Panc1 (cell line): Measurements from ENCODE around the gene NPM1. TPM values are rescaled to one million over a fixed set of nuclear protein-coding genes. Genes with fewer than 3 reads are reported as not detected.

Experiments
- ATAC-seq: fragments of 200-7000 bp; cut with Tn5 transposase; 2 replicates; pipeline ENCODE4 v1.9.1; 2020; ENCODE audit warnings: mild to moderate bottlenecking, moderate library complexity
- BruUV-seq: library from RNA; stranded (reverse); fragments of 400-500 nt; replicated peaks from 2 replicates; lab custom pipeline; 2021; lab: Mats Ljungman, UMichigan
- CTCF ChIA-PET: fragments of 300-600 bp; sonication (Branson Sonifier 250); formaldehyde crosslinking; loops from one replicate; lab custom pipeline; 2022; ENCODE audit warnings: antibody characterized with exemption; lab: Charles Lee
- POLR2A ChIA-PET: fragments of 300-600 bp; sonication (Branson Sonifier 250); formaldehyde crosslinking; loops from one replicate; lab custom pipeline; 2022; ENCODE audit warnings: antibody characterized with exemption; lab: Charles Lee
- DNase-seq: peaks from one replicate; pipeline ENCODE4 v3.0.0-alpha.2; 2010; ENCODE audit warnings: low read depth, low spot score
- H3K27ac ChIP-seq: 2 replicates; pipeline ENCODE4 v1.5.1; 2011; ENCODE audit warnings: mild to moderate bottlenecking, low read length, inconsistent platforms
- H3K27me3 ChIP-seq: fragments of 200-500 bp; sonication (Bioruptor generic); 2 replicates; pipeline ENCODE4 v1.6.0; 2014; ENCODE audit warnings: low read length, inconsistent platforms; ENCODE audit not compliant: control insufficient read depth, insufficient read depth
- H3K36me3 ChIP-seq: fragments of 200-500 bp; sonication (Bioruptor generic); 2 replicates; pipeline ENCODE4 v1.5.1; 2014; ENCODE audit warnings: inconsistent platforms, mild to moderate bottlenecking, low read length, moderate library complexity; ENCODE audit not compliant: control insufficient read depth, insufficient read depth
- H3K4me1 ChIP-seq: 2 replicates; pipeline ENCODE4 v1.5.1; 2011; ENCODE audit warnings: inconsistent platforms, mild to moderate bottlenecking, low read length, moderate library complexity; ENCODE audit not compliant: control insufficient read depth, insufficient read depth
- H3K4me3 ChIP-seq, 2 experiments: 2 replicates each; pipeline ENCODE4 v1.5.1; 2011 to 2012; ENCODE audit warnings: low read depth in 2 of 2, low read length in 2 of 2, mild to moderate bottlenecking in 2 of 2, inconsistent platforms in 1 of 2, moderate library complexity in 1 of 2
- H3K9me3 ChIP-seq: fragments of 200-500 bp; sonication (Bioruptor generic); 2 replicates; pipeline ENCODE4 v1.5.1; 2014; ENCODE audit warnings: low read depth, mild to moderate bottlenecking, inconsistent platforms, low read length, moderate library complexity; ENCODE audit not compliant: control insufficient read depth, insufficient read depth
- POLR2AphosphoS5 ChIP-seq: IDR thresholded peaks from 2 replicates; pipeline ENCODE4 v1.6.1; 2012; ENCODE audit warnings: mild to moderate bottlenecking, low read depth, low read length, moderate library complexity
- SIN3A ChIP-seq: IDR thresholded peaks from 2 replicates; pipeline ENCODE4 v1.6.1; 2012; ENCODE audit warnings: low read depth, mild to moderate bottlenecking, low read length, moderate library complexity, borderline replicate concordance; ENCODE audit not compliant: insufficient read depth
- TCF7L2 ChIP-seq: IDR thresholded peaks from 2 replicates; pipeline ENCODE4 v1.6.1; 2011; ENCODE audit warnings: mild to moderate bottlenecking, low read depth, low read length, inconsistent platforms
- in situ Hi-C: cut with HindIII; loops from 2 replicates; pipeline ENCODE4 v1.10.0; 2016; ENCODE audit warnings: low sequenced_read_pairs, low pct_unique_long_range_greater_than_20kb
- intact Hi-C: fragments of 100-400 bp; cut with micrococcal nuclease; formaldehyde crosslinking; loops from one replicate; pipeline ENCODE4 v1.10.0; 2022; ENCODE audit not compliant: unreplicated experiment
- total RNA-seq: library from RNA; stranded (reverse); gene quantifications from one replicate; pipeline ENCODE4 v1.2.1, GENCODE V29; 2021; ENCODE audit not compliant: unreplicated experiment
- TF ChIP-seq, protein P1 (sequence below): fragments of 450-650 bp; IDR thresholded peaks from 2 replicates; pipeline ENCODE4 v1.5.1; 2017; ENCODE audit warnings: mild to moderate bottlenecking
- TF ChIP-seq, protein P2 (sequence below), 2 experiments: IDR thresholded peaks; 2 replicates each; pipeline ENCODE4 v1.6.1; 2011 to 2012; ENCODE audit warnings: low read depth in 2 of 2, control low read depth in 1 of 2, low read length in 1 of 2, mild to moderate bottlenecking in 1 of 2, moderate library complexity in 1 of 2; ENCODE audit not compliant: insufficient read depth in 1 of 2

Gene NPM1
- total RNA-seq, 1 experiment from 2014 or later = 1,864 TPM

DNA sequence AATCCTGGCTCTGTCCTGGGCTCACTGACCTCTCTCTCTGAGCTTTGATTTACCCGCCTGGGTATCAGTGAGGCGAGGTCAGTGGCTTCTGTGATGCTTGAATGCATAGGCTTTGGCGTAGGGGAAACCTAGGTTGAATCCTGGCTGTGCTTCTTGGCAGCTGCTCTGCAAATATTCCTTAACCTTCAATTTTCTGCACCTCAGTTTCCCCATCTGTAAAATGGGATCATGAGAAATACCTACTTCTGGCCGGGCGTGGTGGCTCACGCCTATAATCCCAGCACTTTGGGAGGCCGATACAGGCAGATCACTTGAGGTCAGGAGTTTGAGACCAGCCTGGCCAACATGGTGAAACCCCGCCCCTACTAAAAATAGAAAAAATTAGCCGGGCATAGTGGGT lies 39.0 kb downstream of the NPM1 start:
- H3K4me1 ChIP-seq = no peaks in the 10 kb centered on the region
- no peaks in the 10 kb centered on the region for H3K36me3 ChIP-seq
- ChIA-PET POLR2A (no interaction called here), CTCF (no interaction called here)
- in situ Hi-C loops (no loop called here), intact Hi-C loops (no loop called here)
- ATAC-seq = no peak
- H3K9me3 ChIP-seq = no peaks in the 10 kb centered on the region
- TF ChIP-seq, protein P1, sequence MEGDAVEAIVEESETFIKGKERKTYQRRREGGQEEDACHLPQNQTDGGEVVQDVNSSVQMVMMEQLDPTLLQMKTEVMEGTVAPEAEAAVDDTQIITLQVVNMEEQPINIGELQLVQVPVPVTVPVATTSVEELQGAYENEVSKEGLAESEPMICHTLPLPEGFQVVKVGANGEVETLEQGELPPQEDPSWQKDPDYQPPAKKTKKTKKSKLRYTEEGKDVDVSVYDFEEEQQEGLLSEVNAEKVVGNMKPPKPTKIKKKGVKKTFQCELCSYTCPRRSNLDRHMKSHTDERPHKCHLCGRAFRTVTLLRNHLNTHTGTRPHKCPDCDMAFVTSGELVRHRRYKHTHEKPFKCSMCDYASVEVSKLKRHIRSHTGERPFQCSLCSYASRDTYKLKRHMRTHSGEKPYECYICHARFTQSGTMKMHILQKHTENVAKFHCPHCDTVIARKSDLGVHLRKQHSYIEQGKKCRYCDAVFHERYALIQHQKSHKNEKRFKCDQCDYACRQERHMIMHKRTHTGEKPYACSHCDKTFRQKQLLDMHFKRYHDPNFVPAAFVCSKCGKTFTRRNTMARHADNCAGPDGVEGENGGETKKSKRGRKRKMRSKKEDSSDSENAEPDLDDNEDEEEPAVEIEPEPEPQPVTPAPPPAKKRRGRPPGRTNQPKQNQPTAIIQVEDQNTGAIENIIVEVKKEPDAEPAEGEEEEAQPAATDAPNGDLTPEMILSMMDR = no peak
- TF ChIP-seq SIN3A (no peak), POLR2AphosphoS5 (no peak), TCF7L2 (no peak)
- TF ChIP-seq, protein P2, sequence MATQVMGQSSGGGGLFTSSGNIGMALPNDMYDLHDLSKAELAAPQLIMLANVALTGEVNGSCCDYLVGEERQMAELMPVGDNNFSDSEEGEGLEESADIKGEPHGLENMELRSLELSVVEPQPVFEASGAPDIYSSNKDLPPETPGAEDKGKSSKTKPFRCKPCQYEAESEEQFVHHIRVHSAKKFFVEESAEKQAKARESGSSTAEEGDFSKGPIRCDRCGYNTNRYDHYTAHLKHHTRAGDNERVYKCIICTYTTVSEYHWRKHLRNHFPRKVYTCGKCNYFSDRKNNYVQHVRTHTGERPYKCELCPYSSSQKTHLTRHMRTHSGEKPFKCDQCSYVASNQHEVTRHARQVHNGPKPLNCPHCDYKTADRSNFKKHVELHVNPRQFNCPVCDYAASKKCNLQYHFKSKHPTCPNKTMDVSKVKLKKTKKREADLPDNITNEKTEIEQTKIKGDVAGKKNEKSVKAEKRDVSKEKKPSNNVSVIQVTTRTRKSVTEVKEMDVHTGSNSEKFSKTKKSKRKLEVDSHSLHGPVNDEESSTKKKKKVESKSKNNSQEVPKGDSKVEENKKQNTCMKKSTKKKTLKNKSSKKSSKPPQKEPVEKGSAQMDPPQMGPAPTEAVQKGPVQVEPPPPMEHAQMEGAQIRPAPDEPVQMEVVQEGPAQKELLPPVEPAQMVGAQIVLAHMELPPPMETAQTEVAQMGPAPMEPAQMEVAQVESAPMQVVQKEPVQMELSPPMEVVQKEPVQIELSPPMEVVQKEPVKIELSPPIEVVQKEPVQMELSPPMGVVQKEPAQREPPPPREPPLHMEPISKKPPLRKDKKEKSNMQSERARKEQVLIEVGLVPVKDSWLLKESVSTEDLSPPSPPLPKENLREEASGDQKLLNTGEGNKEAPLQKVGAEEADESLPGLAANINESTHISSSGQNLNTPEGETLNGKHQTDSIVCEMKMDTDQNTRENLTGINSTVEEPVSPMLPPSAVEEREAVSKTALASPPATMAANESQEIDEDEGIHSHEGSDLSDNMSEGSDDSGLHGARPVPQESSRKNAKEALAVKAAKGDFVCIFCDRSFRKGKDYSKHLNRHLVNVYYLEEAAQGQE (IDR thresholded peaks at IDR 0.05; ENCODE audit: insufficient read depth in 1 of 2, low read depth in 2 of 2, low read length in 1 of 2) = no peak
- no peak for DNase-seq
- BruUV-seq = no TSS peak
- H3K4me3 ChIP-seq = no peak overlapping the region
- no peaks in the 10 kb centered on the region for H3K27me3 ChIP-seq
- H3K27ac ChIP-seq = no peak overlapping the region

DNA sequence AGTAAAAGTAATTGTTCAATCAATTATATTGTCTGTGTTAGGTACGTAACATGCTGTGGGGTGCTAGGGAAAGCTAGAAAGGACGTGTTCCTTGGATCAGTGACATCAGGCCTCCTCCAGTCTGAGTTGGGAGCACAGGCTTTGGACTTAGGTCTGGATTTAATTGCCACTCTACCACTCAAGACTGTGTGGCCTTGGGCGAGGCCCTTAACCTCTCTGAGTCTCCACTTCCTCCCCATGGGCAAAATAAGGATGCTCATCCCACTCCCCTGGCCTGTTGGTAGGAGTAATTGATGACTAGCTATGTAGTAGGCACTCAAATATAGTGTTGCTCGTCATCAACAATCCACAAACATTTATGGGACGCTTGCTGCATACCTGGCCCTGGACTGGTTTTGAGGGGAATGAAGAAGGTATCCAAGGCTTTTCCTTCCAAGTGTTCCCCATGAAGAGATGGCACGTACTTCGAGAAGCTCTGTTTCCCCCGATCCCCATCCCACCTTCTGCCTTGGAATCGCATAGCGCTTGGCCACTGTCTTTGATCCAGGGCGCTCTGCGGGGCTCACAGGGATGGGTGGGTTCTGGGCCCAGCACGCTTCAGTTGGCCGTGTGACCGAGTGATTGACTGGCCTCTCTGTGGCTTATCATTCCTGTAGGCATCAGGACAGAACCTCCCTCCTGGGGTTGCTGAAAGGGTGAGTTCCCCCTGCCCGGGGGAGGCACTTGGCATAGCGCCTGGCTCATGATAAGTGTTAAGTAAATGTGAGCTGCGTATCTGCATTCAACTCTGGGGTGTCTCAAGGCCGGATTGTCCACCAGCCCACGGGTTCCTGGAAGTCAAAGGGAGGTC lies 39.9 kb downstream of the NPM1 start:
- DNase-seq = no peak
- no TSS peak for BruUV-seq
- POLR2A ChIA-PET = no interaction called here
- Histone ChIP-seq H3K36me3 (no peaks in the 10 kb centered on the region), H3K27me3 (no peaks in the 10 kb centered on the region), H3K4me3 (no peak overlapping the region), H3K27ac (no peak overlapping the region), H3K4me1 (no peaks in the 10 kb centered on the region), H3K9me3 (no peaks in the 10 kb centered on the region)
- intact Hi-C loops (no loop called here), in situ Hi-C loops (no loop called here)
- TF ChIP-seq, protein P2 (IDR thresholded peaks at IDR 0.05; ENCODE audit: insufficient read depth in 1 of 2, low read depth in 2 of 2, low read length in 1 of 2) = no peak
- no peak for TF ChIP-seq TCF7L2
- TF ChIP-seq, protein P1 = no peak
- TF ChIP-seq POLR2AphosphoS5 = no peak
- TF ChIP-seq SIN3A = no peak
- CTCF ChIA-PET = no interaction called here
- no peak for ATAC-seq
